HFFc6 (cell line): ENCODE data around the gene ZNF570. TPM values are rescaled to one million over a fixed set of nuclear protein-coding genes. Genes with fewer than 3 reads are reported as not detected.

Experiments used
- DNase-seq: peaks from one replicate; pipeline ENCODE4 v3.0.0-alpha.2; 2018
- H3K27ac Mint-ChIP-seq: 2 replicates; pipeline ENCODE4 v1.8.0; 2020; ENCODE audit warnings: mild to moderate bottlenecking, mixed read lengths
- H3K27me3 Mint-ChIP-seq: 2 replicates; pipeline ENCODE4 v1.8.0; 2021; ENCODE audit warnings: mild to moderate bottlenecking, moderate library complexity, mixed read lengths; ENCODE audit not compliant: insufficient read depth
- H3K36me3 Mint-ChIP-seq: 2 replicates; pipeline ENCODE4 v1.8.0; 2021; ENCODE audit warnings: low read depth, mixed read lengths
- H3K4me1 Mint-ChIP-seq: 2 replicates; pipeline ENCODE4 v1.8.0; 2020; ENCODE audit warnings: low read depth, mixed read lengths
- H3K4me3 Mint-ChIP-seq: 2 replicates; pipeline ENCODE4 v1.8.0; 2020; ENCODE audit warnings: mild to moderate bottlenecking, moderate library complexity, mixed read lengths
- H3K9me3 Mint-ChIP-seq: 2 replicates; pipeline ENCODE4 v1.8.0; 2020; ENCODE audit warnings: mild to moderate bottlenecking, mixed read lengths
- CTCF ChIP-seq: fragments of 200-600 bp; sonication (generic); IDR thresholded peaks from 2 replicates; pipeline ENCODE4 v1.5.0; 2021; ENCODE audit warnings: antibody characterized with exemption, mild to moderate bottlenecking
- total RNA-seq, 6 experiments: library from RNA; stranded (reverse); fragmentation: NEBNext Ultra II Directional; extraction: Animal tissue kit (Norgen Biotek cat#: 25700); gene quantifications; 2 replicates in 1 of 6; 3 replicates in 5 of 6; pipeline ENCODE4 v1.2.3, GENCODE V29; 2021

The ZNF570 gene
- total RNA-seq, 6 experiments from 2014 or later: 1.8 to 4.9 (median 2.5) TPM

- Mint-ChIP-seq H3K9me3 (peaks cover 54% of the 10 kb centered on the region), H3K27ac (no peak overlapping the region), H3K4me3 (no peak overlapping the region), H3K27me3 (peaks cover 2% of the 10 kb centered on the region; the same call in 1 of the 2 replicates), H3K36me3 (peaks cover 27% of the 10 kb centered on the region), H3K4me1 (no peaks in the 10 kb centered on the region)
- TF ChIP-seq CTCF: no peak
- DNase-seq: no peak
These were observed 44.2 kb downstream of the ZNF570 start for GRCh38 chr19:37513397-37513796.

GRCh38 chr19:37519890-37520289, 50.7 kb downstream of the ZNF570 start:
- Mint-ChIP-seq H3K27ac (no peak overlapping the region), H3K4me3 (no peak overlapping the region), H3K4me1 (no peaks in the 10 kb centered on the region), H3K27me3 (no peaks in the 10 kb centered on the region), H3K9me3 (peaks cover 73% of the 10 kb centered on the region), H3K36me3 (peaks cover 27% of the 10 kb centered on the region)
- no peak for TF ChIP-seq CTCF
- DNase-seq: no peak

GRCh38 chr19:37537391-37537947, 68.3 kb downstream of the ZNF570 start:
- TF ChIP-seq CTCF: no peak
- DNase-seq: no peak
- Mint-ChIP-seq H3K9me3 (peaks cover 82% of the 10 kb centered on the region), H3K4me3 (no peak overlapping the region), H3K27me3 (peaks cover 2% of the 10 kb centered on the region; the same call in 1 of the 2 replicates), H3K36me3 (peaks cover 46% of the 10 kb centered on the region), H3K27ac (no peak overlapping the region), H3K4me1 (no peaks in the 10 kb centered on the region)

Other genes starting within 250 kb of the ZNF570 start
- 1 to 10 TPM; 2.6 to 3.7 (median 3.0) TPM for gene ZNF527, start 98.3 kb upstream of the ZNF570 start, total RNA-seq
- 1 to 10 TPM; 5.3 to 8.9 (median 6.2) TPM for gene ZNF569, start 1.9 kb upstream of the ZNF570 start, total RNA-seq
- gene ZNF793, start 37.6 kb downstream of the ZNF570 start, total RNA-seq: 1 to 10 TPM in 2 of 6 experiments, under 1 TPM in 4; 0.43 to 3.4 (median 0.70) TPM
- 1 to 10 TPM; 1.3 to 3.3 (median 2.1) TPM for gene ZNF571, start 125.4 kb downstream of the ZNF570 start, total RNA-seq
- under 1 TPM; 0.14 to 0.76 (median 0.35) TPM for gene ZNF540, start 125.5 kb downstream of the ZNF570 start, total RNA-seq
- 1 to 10 TPM; 6.4 to 7.6 (median 6.9) TPM for gene ZFP30, start 186.1 kb downstream of the ZNF570 start, total RNA-seq